Measurements from ENCODE around the gene MB.

- TF ChIP-seq POLR2AphosphoS5 (IDR thresholded peaks at IDR 0.05; ENCODE audit: borderline replicate concordance, low read depth, low read length) (no peak), EZH2 (IDR thresholded peaks at IDR 0.05) (no peak), FOXP2 (optimal IDR thresholded peaks at IDR 0.05; ENCODE audit: control extremely low read depth, extremely low read length, insufficient read depth) (no peak)
Observed at GRCh38 chr22:35611891-35612576, 5.1 kb downstream of the MB start.

Measured in SK-N-MC (cell line).